Osteoblast (primary cell): ENCODE results near the gene LPCAT3. TPM values are rescaled to one million over a fixed set of nuclear protein-coding genes. Genes with fewer than 3 reads are reported as not detected.

Experiments used
- DNase-seq: peaks from one replicate; pipeline ENCODE4 v3.0.0; 2011; ENCODE audit warnings: low spot score, mixed read lengths; ENCODE audit not compliant: insufficient read length; ENCODE audit errors: missing footprints
- H2AFZ ChIP-seq: 2 replicates; pipeline ENCODE4 v1.6.0; 2011; ENCODE audit warnings: mild to moderate bottlenecking, low read length
- H3K27ac ChIP-seq: 2 replicates; pipeline ENCODE4 v1.5.1; 2011; ENCODE audit warnings: mild to moderate bottlenecking, low read depth, low read length, moderate library complexity
- H3K27me3 ChIP-seq: 2 replicates; pipeline ENCODE4 v1.6.0; 2012; ENCODE audit warnings: mild to moderate bottlenecking, control low read depth, inconsistent platforms, low read length, moderate library complexity; ENCODE audit not compliant: insufficient read depth
- H3K36me3 ChIP-seq: 2 replicates; pipeline ENCODE4 v1.5.1; 2011; ENCODE audit warnings: mild to moderate bottlenecking, low read length, control low read depth, moderate library complexity; ENCODE audit not compliant: insufficient read depth
- H3K4me1 ChIP-seq: 2 replicates; pipeline ENCODE4 v1.5.1; 2011; ENCODE audit warnings: mild to moderate bottlenecking, low read length, control low read depth, moderate library complexity; ENCODE audit not compliant: insufficient read depth
- H3K4me2 ChIP-seq: 2 replicates; pipeline ENCODE4 v1.6.0; 2011; ENCODE audit warnings: mild to moderate bottlenecking, low read length; ENCODE audit not compliant: insufficient read depth
- H3K4me3 ChIP-seq: fragments of 200-600 bp; sonication (generic); 3 replicates; pipeline ENCODE4 v1.5.1; 2012; ENCODE audit warnings: mild to moderate bottlenecking, low read length, inconsistent platforms; ENCODE audit not compliant: insufficient read depth
- H3K79me2 ChIP-seq: 2 replicates; pipeline ENCODE4 v1.6.0; 2012; ENCODE audit warnings: mild to moderate bottlenecking, low read length, control low read depth, inconsistent platforms; ENCODE audit not compliant: insufficient read depth
- H3K9me3 ChIP-seq: 2 replicates; pipeline ENCODE4 v1.5.1; 2011; ENCODE audit warnings: low read depth, low read length, control low read depth
- H4K20me1 ChIP-seq: 2 replicates; pipeline ENCODE4 v1.6.0; 2012; ENCODE audit warnings: mild to moderate bottlenecking, low read length, control low read depth; ENCODE audit not compliant: insufficient read depth
- CTCF ChIP-seq: IDR thresholded peaks from 2 replicates; pipeline ENCODE4 v1.5.1; 2011; ENCODE audit warnings: mild to moderate bottlenecking, low read depth, low read length, moderate library complexity; ENCODE audit errors: extremely low read depth
- total RNA-seq: library from RNA; depleted of rRNA; stranded (reverse); fragments of >200 nt; gene quantifications from 2 replicates; pipeline ENCODE4 v1.2.3, GENCODE V29; 2012

The LPCAT3 gene
- total RNA-seq, 1 donor: 20.3 TPM

GRCh38 chr12:6941267-6941666, 77.0 kb downstream of the LPCAT3 start:
- Histone ChIP-seq H3K79me2 (peaks cover 7% of the 10 kb centered on the region), H3K27me3 (no peaks in the 10 kb centered on the region), H4K20me1 (no peaks in the 10 kb centered on the region), H3K4me2 (no peak overlapping the region), H3K27ac (peak overlapping the region; percentile 8), H2AFZ (no peak overlapping the region), H3K9me3 (no peaks in the 10 kb centered on the region), H3K36me3 (peaks cover 48% of the 10 kb centered on the region), H3K4me1 (peaks cover 26% of the 10 kb centered on the region), H3K4me3 (no peak overlapping the region)
- TF ChIP-seq CTCF: no peak
- DNase-seq: no peak

GRCh38 chr12:6939191-6939540, 79.1 kb downstream of the LPCAT3 start:
- no peak for DNase-seq
- no peak for TF ChIP-seq CTCF
- H3K79me2 ChIP-seq: peaks cover 12% of the 10 kb centered on the region
- no peaks in the 10 kb centered on the region for H3K27me3 ChIP-seq
- H3K4me2 ChIP-seq: no peak overlapping the region
- no peaks in the 10 kb centered on the region for H3K9me3 ChIP-seq
- H3K4me1 ChIP-seq: peaks cover 26% of the 10 kb centered on the region
- peaks cover 53% of the 10 kb centered on the region for H3K36me3 ChIP-seq
- no peak overlapping the region for H3K4me3 ChIP-seq
- H4K20me1 ChIP-seq: peaks cover 3% of the 10 kb centered on the region
- no peak overlapping the region for H2AFZ ChIP-seq
- H3K27ac ChIP-seq: no peak overlapping the region

- Histone ChIP-seq H4K20me1 (peaks cover 9% of the 10 kb centered on the region), H3K79me2 (peaks cover 18% of the 10 kb centered on the region), H2AFZ (no peak overlapping the region), H3K36me3 (peaks cover 59% of the 10 kb centered on the region), H3K4me2 (peak overlapping the region; percentile 88), H3K27me3 (no peaks in the 10 kb centered on the region), H3K9me3 (no peaks in the 10 kb centered on the region), H3K4me1 (peaks cover 30% of the 10 kb centered on the region), H3K4me3 (peak overlapping the region; percentile 74), H3K27ac (peak overlapping the region; percentile 20)
- no peak for TF ChIP-seq CTCF
- DNase-seq: no peak
These were observed 79.7 kb downstream of the LPCAT3 start for GRCh38 chr12:6938353-6939190.

GRCh38 chr12:6937481-6938352, 80.6 kb downstream of the LPCAT3 start:
- H3K79me2 ChIP-seq: peaks cover 26% of the 10 kb centered on the region
- peak overlapping the region; percentile 88 for H3K4me2 ChIP-seq
- no peaks in the 10 kb centered on the region for H3K27me3 ChIP-seq
- H3K9me3 ChIP-seq: no peaks in the 10 kb centered on the region
- peak overlapping the region; percentile 74 for H3K4me3 ChIP-seq
- peaks cover 17% of the 10 kb centered on the region for H4K20me1 ChIP-seq
- H2AFZ ChIP-seq: no peak overlapping the region
- H3K4me1 ChIP-seq: peaks cover 26% of the 10 kb centered on the region
- peaks cover 62% of the 10 kb centered on the region for H3K36me3 ChIP-seq
- peak; percentile 90 for TF ChIP-seq CTCF
- peak overlapping the region; percentile 71 for H3K27ac ChIP-seq
- peak; percentile 98 for DNase-seq
